ENCODE results near the gene PDE1A.

PDE1A gene

GRCh38 chr2:182226807-182227206 is 200.0 kb downstream of the PDE1A start:
- TF ChIP-seq CTCF (IDR thresholded peaks at IDR 0.05; ENCODE audit: extremely low read depth, missing control alignments), result no peak
- DNase-seq (ENCODE audit: low spot score), result no peak

GRCh38 chr2:182224669-182225068 is 202.2 kb downstream of the PDE1A start:
- TF ChIP-seq CTCF (IDR thresholded peaks at IDR 0.05; ENCODE audit: extremely low read depth, missing control alignments), result no peak
- no peak for DNase-seq (ENCODE audit: low spot score)

- DNase-seq (ENCODE audit: low spot score), result no peak
- no peak for TF ChIP-seq CTCF (IDR thresholded peaks at IDR 0.05; ENCODE audit: extremely low read depth, missing control alignments)
Measured at GRCh38 chr2:182220998-182221397, 205.8 kb downstream of the PDE1A start.

GRCh38 chr2:182220335-182220734 is 206.5 kb downstream of the PDE1A start:
- TF ChIP-seq CTCF (IDR thresholded peaks at IDR 0.05; ENCODE audit: extremely low read depth, missing control alignments), result no peak
- no peak for DNase-seq (ENCODE audit: low spot score)

- TF ChIP-seq CTCF (IDR thresholded peaks at IDR 0.05; ENCODE audit: extremely low read depth, missing control alignments), result no peak
- DNase-seq (ENCODE audit: low spot score), result no peak
Measured at GRCh38 chr2:182210669-182211068, 216.2 kb downstream of the PDE1A start.

GRCh38 chr2:182208421-182208820 is 218.4 kb downstream of the PDE1A start:
- no peak for TF ChIP-seq CTCF (IDR thresholded peaks at IDR 0.05; ENCODE audit: extremely low read depth, missing control alignments)
- no peak for DNase-seq (ENCODE audit: low spot score)

GRCh38 chr2:182207049-182207746 is 219.6 kb downstream of the PDE1A start:
- no peak for DNase-seq (ENCODE audit: low spot score)
- TF ChIP-seq CTCF (IDR thresholded peaks at IDR 0.05; ENCODE audit: extremely low read depth, missing control alignments), result no peak
